Stimulated activated CD4-positive, alpha-beta T cell treated with anti-CD3 and anti-CD28 coated beads, Interleukin-2, amount 100 ng/mL, for 24 hours (primary cell): Measurements from ENCODE around the gene MPRIP.

Source experiments
- DNase-seq, 2 donors: peaks; one replicate each; pipeline ENCODE4 v3.0.0-alpha.2; 2020

The MPRIP gene

DNA sequence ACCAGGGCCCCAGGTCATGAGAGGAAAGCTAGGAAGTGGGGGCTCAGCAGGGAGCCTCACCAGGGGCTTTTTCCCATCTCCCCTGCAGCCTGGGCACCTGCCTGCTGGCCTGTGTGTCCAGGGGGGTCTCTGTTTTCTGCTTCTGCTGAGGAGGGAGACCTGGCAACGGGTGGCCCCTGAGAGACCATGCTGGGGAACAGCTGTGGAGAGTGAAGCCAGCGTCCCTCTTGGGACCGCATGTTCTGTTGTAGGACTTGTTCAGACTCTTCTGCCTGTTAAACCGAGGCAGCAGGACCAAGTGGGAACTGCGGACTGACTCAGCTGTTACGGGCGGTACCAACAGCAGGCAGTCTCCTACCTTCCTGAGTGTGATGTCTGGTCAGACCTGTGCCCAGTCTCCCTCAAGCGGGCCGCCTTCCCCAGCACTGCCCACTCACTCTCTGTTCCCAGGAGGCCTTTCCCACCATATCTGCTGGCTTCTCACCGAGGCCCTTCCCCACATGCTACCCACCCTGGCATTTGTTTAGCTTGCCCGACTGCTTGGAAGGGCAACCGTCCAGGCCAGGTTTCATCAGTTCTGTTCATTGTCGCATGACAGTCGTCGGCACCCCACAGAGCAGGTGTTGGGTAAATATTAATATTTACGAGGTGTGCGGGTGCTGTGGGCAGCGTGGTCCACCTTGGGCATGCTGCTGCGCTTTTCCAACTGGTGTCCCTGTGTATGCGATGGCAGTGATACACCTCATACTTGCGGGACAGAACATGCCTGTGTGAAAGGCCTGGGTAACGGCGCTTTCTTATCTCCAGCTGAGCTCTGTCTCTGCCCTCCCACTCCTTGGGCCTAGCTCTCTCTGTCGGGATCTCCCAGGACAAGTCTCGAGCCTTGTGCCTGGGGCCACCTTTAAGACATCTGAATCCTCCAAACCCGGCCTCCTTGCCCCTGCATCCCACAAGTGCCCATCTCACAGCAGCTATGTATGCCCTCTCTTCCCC lies 69.4 kb downstream of the MPRIP start:
- no peak for DNase-seq

- no peak for DNase-seq
Observed at GRCh38 chr17:17112628-17113200, 70.5 kb downstream of the MPRIP start.

GRCh38 chr17:17114592-17115225 lies 72.5 kb downstream of the MPRIP start:
- DNase-seq = peak in 1 of 2 donors; percentile 26

GRCh38 chr17:17115620-17116019 lies 73.4 kb downstream of the MPRIP start:
- DNase-seq = no peak

DNA sequence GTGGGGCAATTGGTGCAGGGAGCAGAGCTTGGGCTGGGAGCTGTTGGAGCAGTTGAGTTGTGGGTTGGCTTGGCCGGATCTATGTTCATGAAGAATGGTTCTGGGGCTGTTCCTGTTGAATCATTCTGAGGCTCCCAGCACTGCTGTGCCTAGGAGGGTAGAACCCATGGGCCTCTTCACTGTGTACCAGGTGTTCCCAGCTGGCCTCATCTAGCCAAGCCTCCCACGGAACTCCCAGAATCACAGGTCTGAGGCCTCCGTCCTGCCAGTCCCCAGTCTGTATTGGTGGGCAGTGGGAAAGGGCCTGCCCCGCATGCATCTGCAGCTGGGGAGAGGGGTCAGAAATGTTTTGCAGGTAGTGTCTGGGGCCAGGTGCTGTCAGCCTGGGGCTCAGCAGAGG lies 74.1 kb downstream of the MPRIP start:
- no peak for DNase-seq

DNA sequence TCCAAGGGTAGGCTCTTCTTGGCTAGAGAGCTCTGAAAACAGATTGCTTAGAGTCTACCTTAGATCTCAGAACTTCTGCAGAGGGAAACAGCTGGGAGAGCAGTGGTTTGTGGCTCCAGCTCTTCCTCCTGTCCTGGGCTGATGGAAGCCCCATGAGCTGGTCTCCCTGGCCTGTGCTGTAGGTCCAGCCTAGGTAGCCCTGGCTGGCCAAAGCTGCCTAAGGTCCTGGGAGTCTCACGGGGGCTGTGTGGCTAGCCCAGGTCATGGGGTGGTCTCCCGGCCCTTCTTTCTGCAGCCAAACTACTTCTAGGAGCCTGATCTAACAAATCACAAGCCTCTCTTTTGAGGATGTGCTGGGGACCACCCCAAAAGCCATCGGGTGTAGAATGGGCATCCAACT lies 75.7 kb downstream of the MPRIP start:
- no peak for DNase-seq

- no peak for DNase-seq
Observed at GRCh38 chr17:17118399-17118798, 76.1 kb downstream of the MPRIP start.

DNA sequence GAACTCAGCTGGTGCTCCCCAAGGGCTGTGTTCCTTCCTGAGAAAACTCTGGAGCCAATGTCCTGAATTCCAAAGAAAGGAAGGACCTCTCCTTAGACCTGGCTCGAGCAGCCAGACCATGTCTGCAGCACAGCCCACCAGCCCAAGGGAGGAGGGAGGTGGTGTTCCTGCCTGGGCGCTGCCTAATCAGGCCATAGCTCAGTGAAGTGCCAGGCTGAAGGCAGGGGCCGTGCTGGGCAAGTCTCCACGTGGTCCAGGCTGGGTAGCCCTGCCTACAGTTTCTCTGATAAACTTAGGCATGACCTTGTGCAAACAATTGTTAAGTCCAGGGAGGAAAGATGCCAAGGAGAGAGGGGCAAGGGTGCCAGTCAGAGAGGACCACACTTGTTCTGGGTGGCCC lies 76.8 kb downstream of the MPRIP start:
- DNase-seq = no peak

DNA sequence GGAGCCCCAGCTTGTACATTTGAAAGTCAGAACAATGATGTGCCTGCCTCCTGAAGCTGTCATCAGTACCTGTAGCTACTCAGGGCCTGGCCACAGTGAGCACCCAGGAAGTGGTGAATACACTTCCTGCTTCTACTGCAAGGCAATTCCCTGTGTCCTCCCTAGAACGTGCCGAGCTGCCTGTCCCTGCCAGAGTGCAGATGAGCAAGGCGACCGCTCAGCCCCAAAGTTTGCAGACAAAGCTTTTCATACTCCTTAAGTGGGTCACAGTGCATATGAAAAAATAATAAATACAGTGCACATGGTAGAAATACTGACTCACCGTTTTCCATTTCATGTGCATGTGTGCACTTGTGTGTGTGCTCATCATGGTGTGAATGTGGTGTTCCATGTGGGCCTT lies 77.3 kb downstream of the MPRIP start:
- peak; percentile 63 to 66 for DNase-seq

DNA sequence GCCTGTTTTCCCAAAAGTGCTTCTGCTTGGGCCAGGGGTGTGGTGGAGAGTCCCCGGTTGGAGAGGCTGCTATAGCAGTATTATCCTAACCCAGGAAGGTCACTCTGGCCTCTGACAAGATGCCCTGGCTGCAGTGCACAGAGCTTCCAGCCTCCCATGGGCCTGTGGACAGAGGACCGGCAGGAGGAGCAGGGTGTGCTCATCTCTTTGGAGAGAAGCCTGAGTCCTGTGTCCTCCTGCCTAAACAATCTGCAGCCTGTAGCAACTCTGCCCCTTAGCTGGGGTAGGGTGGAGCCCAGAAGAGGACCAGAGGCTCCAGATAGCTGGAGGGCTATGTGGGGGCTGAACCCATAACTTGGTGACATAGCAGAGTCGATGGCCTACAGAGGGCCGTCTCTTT lies 78.0 kb downstream of the MPRIP start:
- DNase-seq = no peak

GRCh38 chr17:17120701-17121100 lies 78.4 kb downstream of the MPRIP start:
- no peak for DNase-seq

DNA sequence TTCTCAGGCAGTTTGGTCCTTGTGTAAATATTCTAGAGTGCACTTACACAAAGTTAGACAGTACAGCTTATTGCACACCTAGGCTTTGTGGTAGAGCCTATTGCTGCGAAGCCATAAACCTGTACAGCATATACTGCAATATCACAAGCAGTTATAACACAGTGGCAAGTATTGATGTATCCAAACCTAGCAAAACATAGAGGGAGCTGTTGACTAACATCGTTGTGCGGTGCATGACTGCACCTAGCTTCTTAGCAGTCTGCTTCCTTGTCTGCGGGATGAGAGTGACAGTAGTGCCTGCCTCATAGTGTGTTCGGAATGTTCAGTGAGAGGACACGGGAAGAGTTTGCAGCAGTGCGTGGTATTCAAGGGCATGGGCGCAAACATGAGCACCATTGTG lies 78.9 kb downstream of the MPRIP start:
- DNase-seq = no peak

DNA sequence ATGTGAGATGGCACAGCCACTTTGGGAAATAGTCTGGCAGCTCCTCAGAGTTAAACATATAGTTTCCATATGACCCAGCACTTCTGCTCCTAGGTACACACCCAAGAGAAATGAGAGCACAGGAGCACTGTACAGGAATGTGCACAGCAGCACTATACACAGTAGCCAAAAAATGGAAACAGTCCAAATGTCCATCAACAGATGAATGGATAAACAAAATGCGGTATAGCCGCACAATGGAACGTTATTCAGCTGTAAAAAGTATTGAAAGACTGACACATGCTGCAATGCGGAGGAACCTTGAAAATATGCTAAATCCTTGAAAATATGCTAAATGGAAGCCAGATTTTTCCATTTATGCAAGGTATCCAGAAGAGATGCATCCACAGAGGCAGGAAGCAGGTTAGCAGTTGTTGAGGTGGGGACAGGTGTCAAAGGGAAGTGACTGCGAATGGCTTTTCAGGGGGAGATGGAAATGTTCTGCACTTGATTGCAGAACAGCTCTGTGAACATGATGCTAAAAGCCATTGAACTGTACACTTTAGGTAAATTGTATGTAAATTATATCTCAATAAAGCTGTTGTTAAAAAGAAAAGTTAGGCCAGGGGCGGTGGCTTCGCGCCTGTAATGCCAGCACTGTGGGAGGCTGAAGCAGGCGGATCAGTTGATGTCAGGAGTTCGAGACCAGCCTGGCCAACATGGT lies 80.7 kb downstream of the MPRIP start:
- no peak for DNase-seq

DNA sequence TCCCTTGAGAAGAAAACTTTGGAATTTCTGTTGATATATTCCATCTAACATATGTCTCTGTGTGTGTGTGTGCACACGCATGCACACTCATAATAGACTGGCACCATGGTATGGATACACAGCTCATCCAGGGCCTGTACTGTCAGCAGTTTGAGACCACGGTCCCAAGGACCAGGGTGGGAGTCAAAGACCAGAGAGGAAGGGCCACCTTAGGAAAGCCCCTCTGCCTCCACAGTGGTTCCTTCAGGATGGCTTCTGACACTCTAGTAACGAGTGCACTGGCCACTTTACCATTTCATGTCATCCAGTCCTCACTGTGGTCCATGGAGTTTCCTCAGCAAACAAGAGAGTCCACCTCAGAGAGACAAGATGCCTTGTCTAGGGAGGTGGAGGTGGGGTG lies 82.1 kb downstream of the MPRIP start:
- DNase-seq = no peak

DNA sequence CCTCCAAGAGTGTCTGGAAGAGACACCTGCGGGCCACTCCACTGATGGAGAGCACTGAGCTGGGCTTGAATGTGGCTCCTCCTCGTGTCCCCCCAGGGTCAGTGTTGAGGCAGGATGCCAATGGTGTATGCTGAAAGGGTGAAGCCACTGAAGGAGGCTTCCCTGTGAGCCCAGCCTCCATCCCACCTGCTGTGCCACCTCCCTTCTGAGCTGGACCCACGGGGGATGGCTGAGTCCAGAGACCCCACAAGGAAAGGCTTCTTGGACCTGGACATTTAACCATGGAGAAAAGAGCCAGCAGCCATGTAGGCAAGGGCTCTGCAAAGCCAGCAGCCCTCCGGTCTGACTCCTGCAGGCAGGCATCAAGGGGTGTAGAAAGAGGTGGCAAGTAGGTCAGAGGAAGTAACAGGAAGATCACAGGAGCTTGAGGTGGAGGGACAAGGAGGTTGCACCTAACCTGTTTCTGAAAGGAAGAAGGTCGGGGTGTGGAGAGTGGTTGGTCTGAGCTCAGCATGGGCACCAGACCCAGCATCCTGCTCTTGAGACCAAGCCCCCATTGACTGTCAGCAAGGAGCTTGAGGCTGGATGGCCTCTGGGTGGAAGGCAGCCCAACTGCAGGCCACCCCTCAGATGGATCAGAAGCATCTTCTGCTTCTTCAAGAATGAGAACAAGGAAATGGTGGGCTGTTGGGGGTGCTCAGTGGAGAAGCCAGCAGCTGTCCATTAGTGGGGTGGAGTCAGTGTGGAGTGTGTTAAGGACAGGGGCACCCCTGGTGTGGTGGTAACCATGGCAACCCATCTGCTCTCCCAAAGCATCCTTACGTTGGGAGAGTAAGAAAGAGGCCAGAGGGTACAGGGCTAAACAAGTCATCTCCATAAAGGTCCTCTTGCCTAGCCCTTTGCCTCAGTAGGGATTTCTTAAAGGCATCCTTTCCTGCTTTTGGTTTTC lies 83.2 kb downstream of the MPRIP start:
- no peak for DNase-seq

DNA sequence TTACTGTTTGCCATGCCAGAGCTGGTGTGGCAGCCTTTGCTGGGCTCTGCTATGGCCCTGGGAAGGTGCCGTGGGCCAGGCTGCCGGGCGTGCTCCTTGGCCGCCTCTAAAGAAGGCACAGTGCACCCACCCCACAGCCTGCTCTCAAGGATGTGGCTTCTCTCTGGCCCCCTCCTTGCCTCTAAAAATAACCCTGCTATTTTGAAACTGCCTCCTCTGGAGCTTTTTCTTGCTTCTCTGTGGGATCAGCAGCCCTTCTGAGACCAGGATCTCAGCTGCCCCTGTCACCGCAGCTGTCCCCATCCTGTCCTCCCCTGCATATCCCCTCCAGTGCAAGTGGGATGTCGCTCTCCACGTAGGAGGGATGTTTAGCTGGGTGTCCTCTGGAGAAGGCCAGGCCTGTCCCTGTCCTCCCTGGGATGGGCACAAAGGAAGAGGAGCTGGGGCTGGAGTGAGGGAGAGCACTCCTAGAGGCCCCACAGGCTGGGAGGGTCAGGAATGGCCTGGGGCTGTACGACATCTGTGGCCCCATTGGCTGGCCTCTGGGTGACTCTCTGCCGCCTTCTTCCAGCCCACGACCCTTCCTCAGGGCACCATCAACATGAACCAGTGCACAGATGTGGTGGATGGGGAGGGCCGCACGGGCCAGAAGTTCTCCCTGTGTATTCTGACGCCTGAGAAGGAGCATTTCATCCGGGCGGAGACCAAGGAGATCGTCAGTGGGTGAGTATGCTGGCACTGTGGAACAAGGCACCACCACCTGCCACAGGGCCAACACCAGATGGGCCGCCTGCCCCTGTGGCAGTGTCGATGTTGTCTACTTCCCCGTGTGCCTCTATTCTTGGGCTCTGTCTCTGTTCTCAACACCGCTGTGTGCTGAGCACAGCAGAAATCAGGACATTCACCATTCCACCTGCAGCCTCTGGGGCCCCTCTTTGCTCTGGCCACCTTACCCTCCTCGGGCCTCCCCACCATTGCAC lies 84.2 kb downstream of the MPRIP start:
- no peak for DNase-seq

DNA sequence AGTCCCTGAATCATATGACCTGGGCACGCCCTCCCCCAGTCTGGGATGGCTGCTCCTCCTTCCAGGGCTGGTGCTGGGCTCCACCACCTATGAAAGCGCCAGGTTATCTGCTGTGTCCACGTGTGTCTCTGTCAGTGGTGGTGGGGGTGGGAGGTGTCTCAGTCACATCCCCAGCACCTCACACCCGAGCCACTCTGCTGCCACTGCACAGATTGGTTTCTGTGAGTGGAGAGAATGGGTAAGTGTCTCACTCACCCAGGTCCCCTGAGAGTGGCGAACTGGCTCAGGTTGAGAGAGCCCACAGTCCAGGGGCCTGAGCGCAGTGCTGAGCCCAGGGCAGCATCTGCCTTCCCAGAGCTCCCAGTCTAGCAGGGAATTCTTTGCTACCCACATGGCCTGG lies 84.9 kb downstream of the MPRIP start:
- no peak for DNase-seq

- DNase-seq = no peak
Observed at GRCh38 chr17:17127730-17128291, 85.6 kb downstream of the MPRIP start.

- DNase-seq = no peak
Observed at GRCh38 chr17:17128476-17129075, 86.3 kb downstream of the MPRIP start.

- DNase-seq = no peak
Observed at GRCh38 chr17:17129466-17129865, 87.2 kb downstream of the MPRIP start.
